Measurements from ENCODE around the gene EOMES. TPM values are rescaled to one million over a fixed set of nuclear protein-coding genes. Genes with fewer than 3 reads are reported as not detected.

Gene EOMES
- total RNA-seq, 2 experiments from 2014 or later, result 4.6 to 5.6 TPM

DNA sequence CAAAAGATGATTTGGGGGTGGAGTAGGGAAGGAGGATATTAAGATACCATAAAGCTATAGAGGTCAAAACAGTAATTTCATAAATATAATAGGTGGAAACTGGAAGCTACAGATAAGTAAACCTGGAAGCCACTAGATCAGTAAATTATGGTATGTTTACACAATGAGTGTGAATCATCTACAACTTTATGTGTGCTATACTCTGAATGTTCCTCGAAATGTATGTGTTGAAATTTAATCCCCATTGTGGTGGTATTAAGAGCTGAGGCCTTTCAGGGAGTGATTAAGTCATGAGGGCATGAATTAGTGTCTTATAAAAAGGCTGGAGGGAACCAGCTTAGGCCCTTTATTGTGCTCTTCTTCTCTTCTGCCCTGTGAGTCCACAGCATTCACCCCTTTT, 25.2 kb downstream of the EOMES start:
- no peak overlapping the region for H3K4me3 Mint-ChIP-seq

DNA sequence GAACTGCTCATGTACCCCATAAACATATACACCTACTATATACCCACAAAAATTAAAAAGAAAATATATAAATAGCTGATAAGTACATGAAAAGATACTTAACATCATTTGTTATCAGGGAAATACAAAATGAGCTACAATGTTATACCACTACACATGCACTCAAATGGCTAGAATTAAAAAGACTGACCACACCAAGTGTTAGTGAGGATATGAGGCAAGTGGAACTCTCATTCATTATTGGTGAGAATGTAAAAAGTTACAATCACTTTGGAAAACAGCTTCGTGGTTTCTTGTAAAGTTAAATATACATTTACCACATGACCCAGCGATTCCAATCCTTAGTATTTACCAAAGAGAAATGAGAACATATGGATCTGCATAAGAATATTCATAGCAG, 26.5 kb downstream of the EOMES start:
- CTCF ChIA-PET, result interaction anchor here (1.0 kb wide), 1 partner anchor 16 kb away, joined by 4 read pairs; no protein-coding TSS in a partner anchor
- H3K4me3 Mint-ChIP-seq, result no peak overlapping the region
- POLR2A ChIA-PET, result no interaction called here
- H3K27ac Mint-ChIP-seq, result no peak overlapping the region
- no peaks in the 10 kb centered on the region for H3K36me3 Mint-ChIP-seq (ENCODE audit: low read depth)
- peaks cover 7% of the 10 kb centered on the region for H3K9me3 Mint-ChIP-seq
- no peaks in the 10 kb centered on the region for H3K4me1 Mint-ChIP-seq
- peaks cover 15% of the 10 kb centered on the region for H3K27me3 Mint-ChIP-seq
- DNase-seq, result no peak

More for the DNA sequence above, 25.2 kb downstream of the EOMES start:
- H3K27ac Mint-ChIP-seq, result no peak overlapping the region
- ChIA-PET POLR2A (no interaction called here), CTCF (interaction anchor here (0.9 to 1.1 kb wide), 2 partner anchors 15 to 16 kb away, joined by 3 to 5 read pairs; no protein-coding TSS in a partner anchor)
- H3K36me3 Mint-ChIP-seq (ENCODE audit: low read depth), result no peaks in the 10 kb centered on the region
- no peaks in the 10 kb centered on the region for H3K4me1 Mint-ChIP-seq
- H3K9me3 Mint-ChIP-seq, result peaks cover 2% of the 10 kb centered on the region
- peaks cover 8% of the 10 kb centered on the region for H3K27me3 Mint-ChIP-seq
- no peak for DNase-seq

DNA sequence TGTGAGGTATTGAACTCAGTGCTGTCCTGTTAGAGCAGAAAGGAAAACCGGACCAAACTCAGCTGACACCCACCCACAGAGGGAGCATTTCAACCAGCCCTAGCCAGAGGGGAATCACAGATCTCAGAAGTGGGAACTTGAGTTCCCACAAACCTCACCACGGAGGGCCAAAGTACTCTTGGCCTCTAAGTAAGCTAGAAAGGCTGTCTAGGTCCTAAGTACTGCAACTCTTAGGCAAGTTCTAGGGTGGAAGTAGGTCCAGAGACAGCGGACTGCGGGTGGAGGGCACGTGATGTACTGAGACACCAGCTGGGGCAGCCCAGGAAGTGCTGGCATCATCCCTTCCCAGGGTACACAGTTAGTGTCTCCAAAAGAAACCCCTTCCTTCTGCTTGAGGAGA, 34.1 kb downstream of the EOMES start:
- H3K27ac Mint-ChIP-seq, result no peak overlapping the region
- H3K27me3 Mint-ChIP-seq, result peaks cover 18% of the 10 kb centered on the region
- CTCF ChIA-PET, result interaction anchor here (1.6 kb wide), 1 partner anchor 24 kb away, joined by 4 read pairs; no protein-coding TSS in a partner anchor
- POLR2A ChIA-PET, result no interaction called here
- DNase-seq, result no peak
- H3K4me3 Mint-ChIP-seq, result no peak overlapping the region
- H3K9me3 Mint-ChIP-seq, result peaks cover 5% of the 10 kb centered on the region
- no peaks in the 10 kb centered on the region for H3K4me1 Mint-ChIP-seq
- H3K36me3 Mint-ChIP-seq (ENCODE audit: low read depth), result no peaks in the 10 kb centered on the region

DNA sequence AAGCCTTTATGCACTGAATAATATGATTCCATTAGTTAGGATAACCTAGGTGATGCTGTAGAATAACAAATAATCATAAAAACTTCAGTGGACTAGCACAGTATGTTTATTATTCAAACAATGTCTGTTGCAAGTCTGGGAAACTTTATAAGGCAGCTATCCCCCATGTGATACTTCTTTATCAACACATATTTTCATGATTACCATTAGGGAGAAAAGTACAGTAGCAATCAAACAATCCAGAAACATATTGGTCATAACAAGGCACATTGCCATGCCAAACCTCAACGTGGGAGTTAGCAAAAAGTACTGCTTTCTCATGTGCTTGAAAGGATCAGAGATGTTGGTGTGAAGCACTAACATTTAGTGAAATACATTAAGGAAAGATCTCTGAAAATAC, 35.5 kb downstream of the EOMES start:
- Mint-ChIP-seq H3K27me3 (peaks cover 9% of the 10 kb centered on the region), H3K36me3 (ENCODE audit: low read depth) (no peaks in the 10 kb centered on the region), H3K27ac (no peak overlapping the region), H3K9me3 (peaks cover 5% of the 10 kb centered on the region), H3K4me1 (no peaks in the 10 kb centered on the region), H3K4me3 (no peak overlapping the region)
- no peak for DNase-seq
- ChIA-PET POLR2A (no interaction called here), CTCF (no interaction called here)

DNA sequence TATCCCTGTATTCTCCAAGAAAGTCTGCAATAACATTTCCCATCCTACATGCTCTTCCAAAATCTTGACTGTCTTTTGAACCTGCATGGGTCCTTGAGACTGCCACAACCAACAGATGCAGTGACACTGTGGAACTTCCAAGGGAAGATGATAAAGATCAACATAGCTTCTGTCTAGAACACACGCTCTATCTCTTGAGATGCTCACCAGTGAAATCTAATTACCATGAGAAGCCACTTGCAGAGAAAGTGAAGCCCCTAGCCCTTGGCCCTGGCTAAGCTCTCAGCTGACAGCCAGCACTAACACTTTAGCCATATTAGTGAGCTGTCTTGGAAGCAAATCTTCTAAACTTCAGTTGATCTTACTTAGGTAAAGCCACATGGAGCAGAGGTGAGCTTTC, 36.6 kb downstream of the EOMES start:
- Mint-ChIP-seq H3K4me1 (peaks cover 10% of the 10 kb centered on the region), H3K9me3 (no peaks in the 10 kb centered on the region), H3K27me3 (peaks cover 2% of the 10 kb centered on the region), H3K4me3 (no peak overlapping the region), H3K36me3 (ENCODE audit: low read depth) (no peaks in the 10 kb centered on the region), H3K27ac (no peak overlapping the region)
- ChIA-PET POLR2A (interaction anchor here (0.6 kb wide), 1 partner anchor 618 kb away, joined by 3 read pairs; no protein-coding TSS in a partner anchor), CTCF (interaction anchor here (0.7 to 1.8 kb wide), 4 partner anchors 27 to 629 kb away, joined by 3 to 4 read pairs (median 4); no protein-coding TSS in a partner anchor)
- DNase-seq, result no peak

DNA sequence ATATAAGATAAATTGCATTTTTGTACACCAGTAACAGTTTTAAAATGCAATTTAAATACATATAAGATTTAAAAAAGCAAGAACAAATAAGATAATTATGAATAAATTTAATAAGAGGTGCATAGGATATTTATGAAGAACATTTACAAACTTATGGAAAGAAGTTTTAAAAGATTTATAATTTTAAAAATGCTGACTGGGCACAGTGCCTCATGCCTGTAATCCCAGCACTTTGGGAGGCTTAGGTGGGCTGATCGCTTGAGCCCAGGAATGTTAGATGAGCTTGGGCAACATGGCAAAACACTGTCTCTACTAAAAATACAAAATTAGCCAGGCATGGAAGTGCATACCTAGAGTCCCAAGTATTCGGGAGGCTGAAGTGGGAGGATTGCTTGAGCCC, 37.8 kb downstream of the EOMES start:
- CTCF ChIA-PET, result interaction anchor here (1.1 to 1.8 kb wide), 2 partner anchors 28 to 216 kb away, joined by 3 to 4 read pairs; no protein-coding TSS in a partner anchor
- Mint-ChIP-seq H3K9me3 (no peaks in the 10 kb centered on the region), H3K27me3 (peaks cover 2% of the 10 kb centered on the region), H3K4me1 (peaks cover 18% of the 10 kb centered on the region), H3K36me3 (ENCODE audit: low read depth) (no peaks in the 10 kb centered on the region), H3K27ac (no peak overlapping the region), H3K4me3 (no peak overlapping the region)
- no peak for DNase-seq
- POLR2A ChIA-PET, result no interaction called here

DNA sequence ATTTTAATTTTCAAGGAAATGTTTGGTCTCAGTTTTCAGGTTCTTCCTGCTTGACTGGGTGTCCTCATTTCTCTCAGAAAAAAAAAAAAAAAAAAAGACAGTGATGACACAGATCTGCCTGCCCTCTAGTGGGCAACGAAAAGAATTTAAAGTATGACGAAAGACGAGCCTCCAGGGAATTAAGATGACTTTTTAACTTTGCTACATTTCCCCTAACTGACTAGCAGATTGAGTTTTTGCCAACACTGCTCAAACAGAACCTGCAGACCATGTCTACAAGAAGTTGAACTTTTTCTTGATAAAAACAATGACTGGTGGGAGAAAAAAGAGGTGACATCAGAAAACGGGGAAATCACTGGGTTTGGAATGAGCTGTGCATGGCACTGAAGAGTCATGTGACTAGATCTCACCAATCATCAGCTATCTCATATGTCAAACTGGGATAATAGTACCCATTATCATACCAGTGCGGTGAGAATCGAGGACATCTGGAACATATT, 40.8 kb downstream of the EOMES start:
- H3K4me1 Mint-ChIP-seq, result peaks cover 18% of the 10 kb centered on the region
- H3K27me3 Mint-ChIP-seq, result no peaks in the 10 kb centered on the region
- DNase-seq, result peak; percentile 39
- ChIA-PET CTCF (interaction anchor here (0.5 to 3.5 kb wide), 68 partner anchors 9 to 1884 kb away, joined by 3 to 56 read pairs (median 4); partner anchors contain the start of genes AZI2, EOMES, NEK10 and SLC4A7), POLR2A (interaction anchor here (0.7 to 1.4 kb wide), 6 partner anchors 49 to 312 kb away, joined by 3 to 5 read pairs (median 4); partner anchors contain the start of genes NEK10 and SLC4A7)
- no peaks in the 10 kb centered on the region for H3K36me3 Mint-ChIP-seq (ENCODE audit: low read depth)
- no peaks in the 10 kb centered on the region for H3K9me3 Mint-ChIP-seq
- H3K4me3 Mint-ChIP-seq, result peak overlapping the region; percentile 44
- H3K27ac Mint-ChIP-seq, result peak overlapping the region; percentile 33

DNA sequence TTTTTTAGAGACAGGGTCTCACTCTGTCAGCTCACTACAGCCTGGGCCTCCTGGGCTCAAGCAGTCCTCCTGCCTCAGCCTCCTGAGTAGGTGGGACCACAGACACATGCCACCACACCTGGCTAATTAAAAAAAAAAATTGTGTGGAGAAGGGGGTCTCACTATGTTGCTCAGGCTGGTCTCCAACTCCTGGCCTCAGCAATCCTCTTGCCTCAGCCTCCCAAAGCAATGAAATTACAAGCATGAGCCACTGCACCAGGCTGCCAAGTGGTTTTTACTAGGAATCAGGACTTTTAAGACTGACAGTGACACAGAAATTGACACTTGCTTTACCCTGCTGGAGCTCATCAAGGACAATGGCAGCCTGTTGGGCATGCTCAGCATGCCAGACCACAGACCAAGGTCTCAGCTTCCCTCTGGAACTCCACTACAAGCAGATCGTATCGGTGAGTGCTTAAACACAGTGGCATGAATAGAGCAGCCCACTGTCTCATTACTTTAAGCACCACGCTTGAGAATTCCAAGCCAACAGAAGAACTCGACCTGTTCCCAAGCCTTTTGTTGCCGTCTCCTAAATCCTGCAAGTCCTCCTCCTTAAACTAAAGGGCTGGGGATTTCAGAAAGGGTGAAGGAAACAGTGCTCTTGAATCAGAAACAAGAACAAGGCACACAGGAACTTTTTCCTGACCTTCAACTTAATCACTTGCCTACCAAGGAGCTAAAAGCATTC, 41.4 kb downstream of the EOMES start:
- Mint-ChIP-seq H3K4me3 (peak overlapping the region; percentile 44), H3K9me3 (no peaks in the 10 kb centered on the region), H3K36me3 (ENCODE audit: low read depth) (no peaks in the 10 kb centered on the region), H3K27me3 (no peaks in the 10 kb centered on the region), H3K27ac (peak overlapping the region; percentile 49), H3K4me1 (peaks cover 18% of the 10 kb centered on the region)
- ChIA-PET POLR2A (interaction anchor here (1.0 to 1.4 kb wide), 6 partner anchors 48 to 311 kb away, joined by 3 to 5 read pairs (median 4); partner anchors contain the start of genes NEK10 and SLC4A7), CTCF (interaction anchor here (0.6 to 3.5 kb wide), 62 partner anchors 9 to 1884 kb away, joined by 3 to 56 read pairs (median 4); partner anchors contain the start of genes AZI2, EOMES, NEK10 and SLC4A7)
- no peak for DNase-seq

DNA sequence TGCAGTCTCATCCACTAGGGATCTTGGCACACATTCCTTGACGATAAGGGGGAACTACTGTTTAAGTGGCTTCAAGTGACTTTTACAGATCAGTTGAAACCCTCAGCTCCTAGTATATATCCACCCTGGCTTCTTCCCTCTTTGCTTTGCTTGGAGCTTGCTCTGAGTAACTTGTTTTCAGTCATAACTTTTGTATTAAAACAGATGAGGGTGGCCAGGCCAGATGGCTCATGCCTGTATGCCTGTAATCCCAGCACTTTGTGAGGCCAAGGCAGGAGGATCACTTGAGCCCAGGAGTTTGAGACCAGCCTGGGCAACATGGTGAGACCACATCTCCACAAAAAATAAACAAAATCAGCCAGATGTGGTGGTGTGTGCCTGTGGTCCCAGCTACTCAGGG, 42.4 kb downstream of the EOMES start:
- Mint-ChIP-seq H3K4me1 (peaks cover 18% of the 10 kb centered on the region), H3K4me3 (no peak overlapping the region), H3K36me3 (ENCODE audit: low read depth) (no peaks in the 10 kb centered on the region), H3K9me3 (no peaks in the 10 kb centered on the region), H3K27ac (no peak overlapping the region), H3K27me3 (no peaks in the 10 kb centered on the region)
- no peak for DNase-seq
- ChIA-PET POLR2A (interaction anchor here (1.4 kb wide), 2 partner anchors 47 to 200 kb away, joined by 4 to 5 read pairs; no protein-coding TSS in a partner anchor), CTCF (interaction anchor here (1.0 to 3.5 kb wide), 14 partner anchors 9 to 358 kb away, joined by 3 to 23 read pairs (median 6); partner anchors contain the start of gene SLC4A7)

DNA sequence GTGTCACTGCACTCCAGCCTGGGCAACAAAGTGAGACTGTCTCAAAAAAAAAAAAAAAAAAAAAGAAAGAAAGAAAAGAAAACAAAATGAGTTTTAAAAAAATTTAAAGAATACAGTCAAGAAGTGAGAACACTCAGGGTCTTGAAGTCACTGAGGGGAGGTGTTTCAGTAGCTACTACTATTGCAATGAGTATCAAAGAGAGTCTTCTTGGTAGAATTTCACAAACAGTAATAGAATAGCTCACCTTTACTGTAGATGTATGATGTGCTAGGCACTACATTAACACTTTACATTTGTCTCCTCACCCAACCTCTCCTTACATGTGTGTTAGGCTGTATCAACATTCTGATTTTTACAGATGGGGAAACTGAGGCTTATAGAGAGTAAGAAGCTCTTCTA, 43.9 kb downstream of the EOMES start:
- Mint-ChIP-seq H3K27me3 (no peaks in the 10 kb centered on the region), H3K4me3 (no peak overlapping the region), H3K36me3 (ENCODE audit: low read depth) (no peaks in the 10 kb centered on the region), H3K9me3 (no peaks in the 10 kb centered on the region), H3K27ac (no peak overlapping the region), H3K4me1 (peaks cover 18% of the 10 kb centered on the region)
- DNase-seq, result no peak
- ChIA-PET POLR2A (interaction anchor here (1.0 kb wide), 1 partner anchor 45 kb away, joined by 3 read pairs; no protein-coding TSS in a partner anchor), CTCF (interaction anchor here (0.6 to 1.3 kb wide), 5 partner anchors 20 to 502 kb away, joined by 3 to 4 read pairs (median 3); no protein-coding TSS in a partner anchor)

DNA sequence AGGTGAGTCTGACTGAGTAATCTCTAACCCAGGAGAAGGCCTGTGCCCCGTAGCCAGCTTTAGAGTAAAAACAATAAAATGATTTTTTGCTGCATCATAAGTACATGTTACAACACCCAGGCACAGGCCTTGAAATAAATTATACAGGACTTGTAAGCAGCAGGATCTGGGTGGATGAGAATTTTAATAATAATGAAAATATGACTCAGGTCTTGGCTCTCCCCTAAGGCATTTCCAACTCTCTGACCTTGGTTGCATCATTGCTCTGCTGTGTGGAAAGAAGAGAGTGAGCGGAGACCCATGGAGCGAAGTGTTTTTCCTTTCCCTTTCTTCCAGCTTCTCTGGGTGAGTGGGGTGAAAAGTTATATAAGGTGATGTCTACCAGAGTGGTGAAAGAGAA, 44.6 kb downstream of the EOMES start:
- Mint-ChIP-seq H3K27ac (no peak overlapping the region), H3K9me3 (no peaks in the 10 kb centered on the region), H3K4me1 (peaks cover 18% of the 10 kb centered on the region), H3K4me3 (no peak overlapping the region), H3K36me3 (ENCODE audit: low read depth) (no peaks in the 10 kb centered on the region), H3K27me3 (no peaks in the 10 kb centered on the region)
- POLR2A ChIA-PET, result no interaction called here
- DNase-seq, result no peak
- CTCF ChIA-PET, result interaction anchor here (0.6 to 0.9 kb wide), 2 partner anchors 28 to 503 kb away, joined by 3 read pairs; no protein-coding TSS in a partner anchor

DNA sequence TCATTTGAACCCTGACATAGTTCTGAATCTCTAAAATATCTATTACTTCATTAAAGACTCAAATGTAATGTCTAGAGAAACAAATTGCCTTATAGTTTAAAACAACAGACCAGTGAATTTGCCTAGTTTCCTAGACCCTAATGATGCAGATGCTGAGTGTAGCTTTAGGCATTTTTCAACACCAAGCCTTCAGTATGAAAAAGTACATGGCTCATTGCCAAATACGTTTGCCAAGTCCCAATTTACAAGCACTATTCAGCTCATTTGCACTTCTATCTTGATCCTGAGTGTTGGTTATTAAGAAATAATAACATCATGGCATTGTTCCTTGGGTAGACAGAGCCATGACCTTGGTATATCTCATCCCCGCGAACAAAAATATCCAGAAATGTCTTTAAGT, 46.8 kb downstream of the EOMES start:
- CTCF ChIA-PET, result interaction anchor here (0.9 kb wide), 1 partner anchor 18 kb away, joined by 3 read pairs; no protein-coding TSS in a partner anchor
- H3K27ac Mint-ChIP-seq, result no peak overlapping the region
- no peaks in the 10 kb centered on the region for H3K27me3 Mint-ChIP-seq

DNA sequence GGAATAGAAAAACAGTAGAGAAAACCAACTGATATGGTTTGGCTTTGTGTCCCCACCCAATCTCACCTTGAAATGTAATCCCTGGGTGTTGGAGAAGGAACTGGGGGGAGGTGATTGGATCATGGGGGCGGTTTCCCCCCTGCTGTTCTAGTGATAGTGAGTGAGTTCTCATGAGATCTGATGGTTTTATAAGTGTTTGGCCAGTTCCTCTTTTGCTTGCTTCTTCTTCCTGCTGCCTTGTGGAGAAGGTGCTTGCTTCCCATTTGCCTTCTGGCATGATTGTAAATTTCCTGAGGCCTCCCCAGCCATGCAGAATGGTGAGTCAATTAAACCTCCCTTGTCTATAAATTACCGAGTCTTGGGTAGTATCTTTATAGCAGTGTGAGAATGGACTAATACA, 48.4 kb downstream of the EOMES start:
- H3K36me3 Mint-ChIP-seq (ENCODE audit: low read depth), result no peaks in the 10 kb centered on the region
- no peaks in the 10 kb centered on the region for H3K27me3 Mint-ChIP-seq
- no peak for DNase-seq
- H3K9me3 Mint-ChIP-seq, result no peaks in the 10 kb centered on the region
- CTCF ChIA-PET, result no interaction called here
- no peak overlapping the region for H3K4me3 Mint-ChIP-seq
- POLR2A ChIA-PET, result no interaction called here
- H3K4me1 Mint-ChIP-seq, result peaks cover 6% of the 10 kb centered on the region
- no peak overlapping the region for H3K27ac Mint-ChIP-seq

More for the DNA sequence above, 46.8 kb downstream of the EOMES start:
- Mint-ChIP-seq H3K9me3 (no peaks in the 10 kb centered on the region), H3K4me1 (peaks cover 6% of the 10 kb centered on the region), H3K4me3 (no peak overlapping the region), H3K36me3 (ENCODE audit: low read depth) (no peaks in the 10 kb centered on the region)
- POLR2A ChIA-PET, result no interaction called here
- DNase-seq, result no peak
